Upper lobe of left lung (tissue), 4 donors: ENCODE results near the gene AHRR.

ENCODE experiments used
- EP300 ChIP-seq, 4 donors: sonication (generic); formaldehyde crosslinking; IDR thresholded peaks; one replicate each; pipeline ENCODE4 v1.5.1; 2017; ENCODE audit warnings: antibody characterized with exemption in 4 of 4, control low read depth in 2 of 4
- POLR2A ChIP-seq, 4 donors: fragments of 450-650 bp; IDR thresholded peaks; one replicate each; pipeline ENCODE4 v1.5.1; 2016 to 2017; ENCODE audit warnings: antibody characterized with exemption in 4 of 4, mild to moderate bottlenecking in 2 of 4
- POLR2AphosphoS5 ChIP-seq, 2 donors: sonication (generic); formaldehyde crosslinking; IDR thresholded peaks; one replicate each; pipeline ENCODE4 v1.5.1; 2017; ENCODE audit warnings: antibody characterized with exemption in 2 of 2
- TF ChIP-seq, protein P1 (sequence below), 6 experiments: fragments of 450-650 bp in 4 of 6; fragments of 200-600 bp in 2 of 6; sonication (generic) in 2 of 6; IDR thresholded peaks; one replicate each; pipeline ENCODE4 v1.5.1; 2016 to 2019; ENCODE audit warnings: antibody characterized with exemption in 6 of 6

DNA sequence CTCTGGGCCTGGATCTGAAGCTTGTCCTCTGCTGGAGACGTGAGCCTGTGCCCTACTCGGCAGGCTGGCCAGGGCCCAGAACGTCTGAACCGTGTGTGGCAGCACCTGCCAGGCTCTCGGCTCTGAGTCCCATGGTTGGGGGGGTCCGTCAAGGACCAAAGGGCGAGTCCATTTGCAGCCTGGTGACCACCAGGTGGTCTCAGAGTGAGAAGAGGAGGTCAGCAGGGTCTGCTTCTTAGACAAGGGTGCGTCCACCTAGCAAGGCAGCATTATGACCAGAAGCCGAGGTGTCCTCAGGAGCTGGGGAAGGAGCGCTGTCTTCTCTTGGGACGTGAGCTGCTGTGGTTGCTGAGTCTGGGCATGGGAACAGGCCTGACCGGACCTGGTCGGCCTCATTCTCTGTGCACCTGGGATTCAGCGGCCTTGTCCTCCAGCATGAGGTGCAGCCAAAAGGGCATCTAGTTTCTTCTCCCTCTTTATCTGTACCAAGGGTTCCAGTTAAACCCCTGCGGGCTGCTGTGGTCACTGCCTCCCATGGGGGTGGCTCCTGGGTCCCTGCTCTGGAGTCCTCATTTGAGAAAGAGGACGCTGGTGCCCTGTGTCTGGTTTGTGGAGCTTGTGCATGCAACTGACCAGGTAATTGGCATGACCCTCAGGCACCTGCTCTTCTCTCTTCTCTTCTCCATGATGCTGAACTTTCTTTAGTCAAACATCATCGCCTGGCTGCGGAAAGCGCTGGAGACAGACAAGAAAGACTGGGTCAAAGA, 135.9 kb downstream of the AHRR start:
- TF ChIP-seq, protein P1, sequence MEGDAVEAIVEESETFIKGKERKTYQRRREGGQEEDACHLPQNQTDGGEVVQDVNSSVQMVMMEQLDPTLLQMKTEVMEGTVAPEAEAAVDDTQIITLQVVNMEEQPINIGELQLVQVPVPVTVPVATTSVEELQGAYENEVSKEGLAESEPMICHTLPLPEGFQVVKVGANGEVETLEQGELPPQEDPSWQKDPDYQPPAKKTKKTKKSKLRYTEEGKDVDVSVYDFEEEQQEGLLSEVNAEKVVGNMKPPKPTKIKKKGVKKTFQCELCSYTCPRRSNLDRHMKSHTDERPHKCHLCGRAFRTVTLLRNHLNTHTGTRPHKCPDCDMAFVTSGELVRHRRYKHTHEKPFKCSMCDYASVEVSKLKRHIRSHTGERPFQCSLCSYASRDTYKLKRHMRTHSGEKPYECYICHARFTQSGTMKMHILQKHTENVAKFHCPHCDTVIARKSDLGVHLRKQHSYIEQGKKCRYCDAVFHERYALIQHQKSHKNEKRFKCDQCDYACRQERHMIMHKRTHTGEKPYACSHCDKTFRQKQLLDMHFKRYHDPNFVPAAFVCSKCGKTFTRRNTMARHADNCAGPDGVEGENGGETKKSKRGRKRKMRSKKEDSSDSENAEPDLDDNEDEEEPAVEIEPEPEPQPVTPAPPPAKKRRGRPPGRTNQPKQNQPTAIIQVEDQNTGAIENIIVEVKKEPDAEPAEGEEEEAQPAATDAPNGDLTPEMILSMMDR (IDR thresholded peaks at IDR 0.05) = no peak
- no peak for TF ChIP-seq EP300 (IDR thresholded peaks at IDR 0.05)
- TF ChIP-seq POLR2AphosphoS5 (IDR thresholded peaks at IDR 0.05) = no peak
- TF ChIP-seq POLR2A (IDR thresholded peaks at IDR 0.05) = no peak
